ENCODE measurements around the gene DBP. TPM values are rescaled to one million over a fixed set of nuclear protein-coding genes. Genes with fewer than 3 reads are reported as not detected.

DBP gene
- polyA plus RNA-seq, 3 donors: 12.8 to 22.3 (median 17.5) TPM

- WGBS (ENCODE audit: insufficient coverage): 63% methylated on average over 7 of the region's 7 CpGs
- Histone ChIP-seq H3K4me3 (replicated peaks in 1 of 3; ENCODE audit: low read depth in 2 of 3, low read length in 3 of 3) (peak overlapping the region; percentile 5 to 84 (median 38)), H3K36me3 (replicated peaks in 1 of 2; ENCODE audit: control insufficient read depth in 1 of 2, insufficient read depth in 2 of 2, low read length in 2 of 2) (peaks cover 21 to 31% of the 10 kb centered on the region in 2 donors), H3K27me3 (ENCODE audit: control insufficient read depth in 2 of 2, insufficient read depth in 2 of 2, low read length in 2 of 2) (no peaks in the 10 kb centered on the region), H3K4me2 (replicated peaks; ENCODE audit: extremely low read depth, low read length, poor library complexity, severe bottlenecking) (peak overlapping the region; percentile 93), H2AFZ (ENCODE audit: insufficient read depth, low read depth, low read length, poor library complexity, severe bottlenecking) (no peak overlapping the region), H4K20me1 (ENCODE audit: insufficient read depth, low read length) (peaks cover 33% of the 10 kb centered on the region), H3K4me1 (ENCODE audit: control insufficient read depth in 1 of 2, insufficient read depth in 2 of 2, low read length in 2 of 2) (peaks cover 74 to 98% of the 10 kb centered on the region in 2 donors), H3K9ac (ENCODE audit: insufficient read depth, low read length, poor library complexity, severe bottlenecking) (peak overlapping the region; percentile 84), H3K79me2 (ENCODE audit: insufficient read depth, low read length) (peaks cover 39% of the 10 kb centered on the region), H3K9me3 (replicated peaks in 1 of 2; ENCODE audit: control insufficient read depth in 1 of 2, insufficient read depth in 1 of 2, low read length in 2 of 2) (no peaks in the 10 kb centered on the region), H3K27ac (ENCODE audit: low read depth in 1 of 2, low read length in 2 of 2) (peak overlapping the region; percentile 35 to 96)
- Mint-ChIP-seq H3K27ac (peak overlapping the region; percentile 84 to 95 (median 88)), H3K27me3 (ENCODE audit: low read depth in 3 of 3) (peaks cover 0 to 3% (median 2%) of the 10 kb centered on the region in 3 donors), H3K4me1 (peaks cover 59% of the 10 kb centered on the region), H3K9me3 (peaks cover 0 to 3% (median 1%) of the 10 kb centered on the region in 7 donors), H3K36me3 (peaks cover 19 to 27% of the 10 kb centered on the region in 2 donors), H3K4me3 (peak overlapping the region; percentile 75 to 83)
- no peak for DNase-seq
- TF ChIP-seq CTCF (IDR thresholded peaks at IDR 0.05): no peak
- intact Hi-C loops (cut with micrococcal nuclease): loop anchor here (2.0 to 10.0 kb wide), 3 partner anchors 15 to 331 kb away; partner anchors contain the start of genes RPL18 (in 2 of the 2), SPHK2 (in 2 of the 2), EMP3 (in 1 of the 2) and FTL (in 1 of the 2)
Measured at GRCh38 chr19:48634036-48634342, 3.2 kb downstream of the DBP start.

GRCh38 chr19:48633148-48634035 is 3.8 kb downstream of the DBP start:
- Mint-ChIP-seq H3K9me3 (peaks cover 0 to 3% (median 0%) of the 10 kb centered on the region in 7 donors), H3K4me1 (peaks cover 57% of the 10 kb centered on the region), H3K36me3 (peaks cover 21 to 31% of the 10 kb centered on the region in 2 donors), H3K4me3 (peak overlapping the region in 1 of 2 donors; percentile 75), H3K27ac (peak overlapping the region; percentile 81 to 95 (median 88)), H3K27me3 (ENCODE audit: low read depth in 3 of 3) (peaks cover 0 to 2% (median 1%) of the 10 kb centered on the region in 3 donors)
- Histone ChIP-seq H3K4me1 (ENCODE audit: control insufficient read depth in 1 of 2, insufficient read depth in 2 of 2, low read length in 2 of 2) (peaks cover 73 to 98% of the 10 kb centered on the region in 2 donors), H3K9ac (ENCODE audit: insufficient read depth, low read length, poor library complexity, severe bottlenecking) (no peak overlapping the region), H3K4me2 (replicated peaks; ENCODE audit: extremely low read depth, low read length, poor library complexity, severe bottlenecking) (peak overlapping the region; percentile 93), H3K9me3 (replicated peaks in 1 of 2; ENCODE audit: control insufficient read depth in 1 of 2, insufficient read depth in 1 of 2, low read length in 2 of 2) (no peaks in the 10 kb centered on the region), H3K27me3 (ENCODE audit: control insufficient read depth in 2 of 2, insufficient read depth in 2 of 2, low read length in 2 of 2) (no peaks in the 10 kb centered on the region), H4K20me1 (ENCODE audit: insufficient read depth, low read length) (peaks cover 35% of the 10 kb centered on the region), H3K36me3 (replicated peaks in 1 of 2; ENCODE audit: control insufficient read depth in 1 of 2, insufficient read depth in 2 of 2, low read length in 2 of 2) (peaks cover 21 to 35% of the 10 kb centered on the region in 2 donors), H3K4me3 (replicated peaks in 1 of 3; ENCODE audit: low read depth in 2 of 3, low read length in 3 of 3) (peak overlapping the region in 1 of 3 experiments; percentile 84), H3K27ac (ENCODE audit: low read depth in 1 of 2, low read length in 2 of 2) (peak overlapping the region; percentile 35 to 96), H3K79me2 (ENCODE audit: insufficient read depth, low read length) (peaks cover 37% of the 10 kb centered on the region), H2AFZ (ENCODE audit: insufficient read depth, low read depth, low read length, poor library complexity, severe bottlenecking) (no peak overlapping the region)
- 71% methylated on average over 8 of the region's 22 CpGs for WGBS (ENCODE audit: insufficient coverage)
- TF ChIP-seq CTCF (IDR thresholded peaks at IDR 0.05): no peak
- DNase-seq: peak in 1 of 3 donors; percentile 32
- intact Hi-C loops (cut with micrococcal nuclease): loop anchor here (2.0 to 10.0 kb wide), 3 partner anchors 15 to 331 kb away; partner anchors contain the start of genes RPL18 (in 2 of the 2), SPHK2 (in 2 of the 2), EMP3 (in 1 of the 2) and FTL (in 1 of the 2)

Data from CD14-positive monocyte (primary cell).